HepG2 (cell line): ENCODE measurements around the gene CCNB1. TPM values are rescaled to one million over a fixed set of nuclear protein-coding genes. Genes with fewer than 3 reads are reported as not detected.
A peak's percentile ranks its signal among the peaks of the same experiment; 100 is the strongest.

Source experiments
- ARNT2 ChIP-seq: sonication (generic); formaldehyde crosslinking; IDR thresholded peaks from 2 replicates; pipeline ENCODE4 v1.8.0; 2022; ENCODE audit warnings: mild to moderate bottlenecking, low read depth, missing genetic modification reagents, moderate library complexity
- GABPB1 ChIP-seq: IDR thresholded peaks from 2 replicates; pipeline ENCODE4 v1.6.1; 2016; ENCODE audit warnings: mild to moderate bottlenecking, missing genetic modification reagents, moderate library complexity, missing compliant biosample characterization
- HIC2 ChIP-seq: sonication (generic); formaldehyde crosslinking; IDR thresholded peaks from 2 replicates; pipeline ENCODE4 v1.9.0; 2022; ENCODE audit warnings: low read depth, missing genetic modification reagents
- MAF1 ChIP-seq: sonication (generic); formaldehyde crosslinking; IDR thresholded peaks from 2 replicates; pipeline ENCODE4 v1.5.0; 2020; ENCODE audit warnings: missing genetic modification reagents, borderline replicate concordance
- NFKBIZ ChIP-seq: IDR thresholded peaks from 2 replicates; pipeline ENCODE4 v1.6.1; 2018; ENCODE audit warnings: missing genetic modification reagents, missing compliant biosample characterization
- NR2F1 ChIP-seq, 2 experiments: fragments of 450-650 bp in 1 of 2; formaldehyde crosslinking in 1 of 2; IDR thresholded peaks; 2 replicates each; pipeline versions ENCODE4 v1.5.0 to v1.6.1; 2016 to 2020; ENCODE audit warnings: mild to moderate bottlenecking in 1 of 2, missing compliant biosample characterization in 1 of 2, missing genetic modification reagents in 1 of 2, moderate library complexity in 1 of 2
- RBAK ChIP-seq: sonication (generic); formaldehyde crosslinking; IDR thresholded peaks from 2 replicates; pipeline ENCODE4 v1.5.1; 2020; ENCODE audit warnings: mild to moderate bottlenecking, missing genetic modification reagents
- SIN3B ChIP-seq: fragments of 150-350 bp; IDR thresholded peaks from 2 replicates; pipeline ENCODE4 v1.6.1; 2014; ENCODE audit warnings: low read length
- SMARCE1 ChIP-seq: fragments of 450-650 bp; IDR thresholded peaks from 2 replicates; pipeline ENCODE4 v1.6.1; 2017; ENCODE audit warnings: borderline replicate concordance
- SNAPC5 ChIP-seq: sonication (generic); formaldehyde crosslinking; IDR thresholded peaks from 2 replicates; pipeline ENCODE4 v1.8.1; 2023; ENCODE audit warnings: mild to moderate bottlenecking, missing genetic modification reagents, borderline replicate concordance
- ZBTB49 ChIP-seq: sonication (generic); formaldehyde crosslinking; IDR thresholded peaks from 2 replicates; pipeline ENCODE4 v1.4.0; 2020; ENCODE audit warnings: missing genetic modification reagents, borderline replicate concordance
- ZFP36L2 ChIP-seq: sonication (generic); formaldehyde crosslinking; IDR thresholded peaks from 2 replicates; pipeline ENCODE4 v1.4.0; 2020; ENCODE audit warnings: missing genetic modification reagents
- ZNF10 ChIP-seq: sonication (generic); formaldehyde crosslinking; IDR thresholded peaks from 2 replicates; pipeline ENCODE4 v1.4.0; 2020; ENCODE audit warnings: mild to moderate bottlenecking, low read depth, missing genetic modification reagents, borderline replicate concordance
- ZNF143 ChIP-seq: sonication (generic); formaldehyde crosslinking; IDR thresholded peaks from 2 replicates; pipeline ENCODE4 v1.4.0; 2020; ENCODE audit warnings: missing genetic modification reagents
- ZNF432 ChIP-seq: sonication (generic); formaldehyde crosslinking; IDR thresholded peaks from 2 replicates; pipeline ENCODE4 v1.5.0; 2020; ENCODE audit warnings: missing genetic modification reagents, mild to moderate bottlenecking, borderline replicate concordance
- ZNF678 ChIP-seq: sonication (generic); formaldehyde crosslinking; IDR thresholded peaks from 2 replicates; pipeline ENCODE4 v1.4.0; 2020; ENCODE audit warnings: mild to moderate bottlenecking, missing genetic modification reagents
- ZNF710 ChIP-seq: sonication (generic); formaldehyde crosslinking; IDR thresholded peaks from 2 replicates; pipeline ENCODE4 v1.5.0; 2020; ENCODE audit warnings: mild to moderate bottlenecking, missing genetic modification reagents, borderline replicate concordance
- ZNF792 ChIP-seq: IDR thresholded peaks from 2 replicates; pipeline ENCODE4 v1.6.1; 2016
- ZSCAN22 ChIP-seq: sonication (generic); formaldehyde crosslinking; IDR thresholded peaks from 2 replicates; pipeline ENCODE4 v1.4.0; 2020; ENCODE audit warnings: mild to moderate bottlenecking, missing genetic modification reagents
- ZSCAN5A ChIP-seq: sonication (generic); formaldehyde crosslinking; IDR thresholded peaks from 2 replicates; pipeline ENCODE4 v1.8.0; 2022; ENCODE audit warnings: mild to moderate bottlenecking, missing genetic modification reagents, borderline replicate concordance
- polyA plus RNA-seq, 8 experiments: library from polyadenylated mRNA; depleted of rRNA in 3 of 8; stranded (reverse) in 7 of 8; unstranded in 1 of 8; fragments of >200 nt; fragmentation: Illumina TruSeq in 4 of 8; extraction: Trizol in 4 of 8; gene quantifications; 2 replicates each; pipeline versions ENCODE4 v1.2.1 to v1.2.3, GENCODE V29; 2011 to 2016; ENCODE audit warnings: low read depth in 4 of 8, missing spikeins in 1 of 8, mixed read lengths in 1 of 8; ENCODE audit not compliant: insufficient read depth in 1 of 8
- total RNA-seq, 5 experiments: library from RNA; depleted of rRNA; stranded (reverse); fragments of >200 nt; fragmentation: Illumina TruSeq; extraction: Trizol; gene quantifications; 2 replicates each; pipeline ENCODE4 v1.2.3, GENCODE V29; 2016; ENCODE audit warnings: low read depth in 1 of 5

CCNB1 gene
- total and polyA plus RNA-seq, 2 of the 13 experiments (the other 11 are each of a cell fraction or from before 2014, with no cell fraction given): 82.3 to 316 TPM

GRCh38 chr5:69217548-69218526, 50.9 kb downstream of the CCNB1 start (continued):
- TF ChIP-seq HIC2: no peak; the same call in 1 of the 2 replicates
- TF ChIP-seq ZNF143: no peak
- TF ChIP-seq ZBTB49: peak; percentile 15; the same call in 1 of the 2 replicates
- peak; percentile 77; the same call in 1 of the 2 replicates for TF ChIP-seq ZNF678 (CRISPR knock-in tag)
- TF ChIP-seq ZFP36L2: 0 out of 2 replicates have a peak, but pooled peaks have one; percentile 72
- peak; percentile 94 for TF ChIP-seq GABPB1 (CRISPR knock-in tag)
- TF ChIP-seq SNAPC5 (CRISPR knock-in tag): peak; percentile 79; the same call in 1 of the 2 replicates
- no peak for TF ChIP-seq SMARCE1
- TF ChIP-seq ZNF10 (CRISPR knock-in tag): no peak
- TF ChIP-seq ZNF792 (CRISPR knock-in tag): peak; percentile 61
- TF ChIP-seq ZNF710: peak; percentile 87; the same call in 1 of the 2 replicates
- no peak for TF ChIP-seq MAF1 (CRISPR knock-in tag)
- TF ChIP-seq RBAK: no peak; the same call in 1 of the 2 replicates
- peak; percentile 91; the same call in 1 of the 2 replicates for TF ChIP-seq ZSCAN5A (CRISPR knock-in tag)
- 0 out of 2 replicates have a peak, but pooled peaks have one; percentile 21 for TF ChIP-seq ZSCAN22 (CRISPR knock-in tag)
- 0 out of 4 replicates have a peak, but pooled peaks of 1 of the 2 experiments have one; percentile 15 for TF ChIP-seq NR2F1 (CRISPR knock-in tag; IDR thresholded peaks at IDR 0.05)
- TF ChIP-seq ZNF432 (CRISPR knock-in tag): no peak; the same call in 1 of the 2 replicates
- TF ChIP-seq SIN3B: no peak
- TF ChIP-seq NFKBIZ (CRISPR knock-in tag): peak; percentile 59; the same call in 1 of the 2 replicates
- 0 out of 2 replicates have a peak, but pooled peaks have one; percentile 53 for TF ChIP-seq ARNT2
